CD4-positive, alpha-beta T cell treated with Interleukin-17A for 1 hour (primary cell): ENCODE results near the gene CUL4A.
"Not testable (repeated sequence)": the region's sequence is repeated elsewhere in the genome, so short reads cannot be mapped to it uniquely, and the experiment has no call there.

ENCODE experiments used
- DNase-seq: peaks from one replicate; pipeline ENCODE4 v3.0.0-alpha.2; 2020

Gene CUL4A

GRCh38 chr13:113209759-113210421 lies 477 bp downstream of the CUL4A start:
- peak; percentile 82 for DNase-seq

GRCh38 chr13:113210833-113211232 lies 1.4 kb downstream of the CUL4A start:
- DNase-seq, result no peak

GRCh38 chr13:113211774-113212173 lies 2.4 kb downstream of the CUL4A start:
- DNase-seq, result no peak

GRCh38 chr13:113216254-113217048 lies 7.0 kb downstream of the CUL4A start:
- no peak for DNase-seq

GRCh38 chr13:113218586-113218985 lies 9.2 kb downstream of the CUL4A start:
- DNase-seq, result no peak

- DNase-seq, result no peak
Observed at GRCh38 chr13:113219256-113219940, 10.0 kb downstream of the CUL4A start.

- DNase-seq, result no peak
Observed at GRCh38 chr13:113220141-113220598, 10.8 kb downstream of the CUL4A start.

- DNase-seq, result peak; percentile 13
Observed at GRCh38 chr13:113220877-113221276, 11.5 kb downstream of the CUL4A start.

GRCh38 chr13:113223070-113223469 lies 13.7 kb downstream of the CUL4A start:
- no peak for DNase-seq

GRCh38 chr13:113224486-113224885 lies 15.1 kb downstream of the CUL4A start:
- no peak for DNase-seq

- DNase-seq, result no peak
Observed at GRCh38 chr13:113225515-113225914, 16.1 kb downstream of the CUL4A start.

- no peak for DNase-seq
Observed at GRCh38 chr13:113226873-113227450, 17.5 kb downstream of the CUL4A start.

- no peak for DNase-seq
Observed at GRCh38 chr13:113229161-113229560, 19.7 kb downstream of the CUL4A start.

- DNase-seq, result no peak
Observed at GRCh38 chr13:113229791-113230190, 20.4 kb downstream of the CUL4A start.

GRCh38 chr13:113231306-113232207 lies 22.1 kb downstream of the CUL4A start:
- no peak for DNase-seq

- no peak for DNase-seq
Observed at GRCh38 chr13:113232208-113233003, 23.0 kb downstream of the CUL4A start.

GRCh38 chr13:113233101-113233500 lies 23.7 kb downstream of the CUL4A start:
- DNase-seq, result no peak

GRCh38 chr13:113238536-113238935 lies 29.1 kb downstream of the CUL4A start:
- DNase-seq, result peak; percentile 11

GRCh38 chr13:113239357-113239756 lies 29.9 kb downstream of the CUL4A start:
- DNase-seq, result no peak

- no peak for DNase-seq
Observed at GRCh38 chr13:113239986-113240385, 30.6 kb downstream of the CUL4A start.

- not testable (repeated sequence) for DNase-seq
Observed at GRCh38 chr13:113241623-113242022, 32.2 kb downstream of the CUL4A start.
